Large intestine (tissue), 12 donors: ENCODE results near the gene RRP1. TPM values are rescaled to one million over a fixed set of nuclear protein-coding genes. Genes with fewer than 3 reads are reported as not detected.

Source experiments
- DNase-seq, 2 donors: peaks; one replicate each; pipeline versions ENCODE4 v3.0.0 to v3.0.0-alpha.2; 2013
- H3K27ac ChIP-seq: one replicate; pipeline ENCODE4 v1.5.1; 2013; ENCODE audit warnings: low read length
- H3K27me3 ChIP-seq: 2 replicates; pipeline ENCODE4 v1.6.1; 2013; ENCODE audit warnings: low read length; ENCODE audit not compliant: control insufficient read depth, insufficient read depth
- H3K36me3 ChIP-seq: 2 replicates; pipeline ENCODE4 v1.6.1; 2013; ENCODE audit warnings: low read length; ENCODE audit not compliant: control insufficient read depth, insufficient read depth
- H3K4me1 ChIP-seq: one replicate; pipeline ENCODE4 v1.6.1; 2013; ENCODE audit warnings: low read length; ENCODE audit not compliant: control insufficient read depth, insufficient read depth
- H3K4me3 ChIP-seq: one replicate; pipeline ENCODE4 v1.5.1; 2013; ENCODE audit warnings: low read length
- H3K9me3 ChIP-seq: one replicate; pipeline ENCODE4 v1.6.1; 2013; ENCODE audit warnings: mild to moderate bottlenecking, low read depth, low read length, moderate library complexity; ENCODE audit not compliant: control insufficient read depth
- WGBS: methylation state at CpG from one replicate; pipeline ENCODE4 v1.1.5; 2013; ENCODE audit warnings: low lambda C conversion rate; ENCODE audit not compliant: insufficient coverage; 5-methylcytosine and 5-hydroxymethylcytosine counted together
- long read RNA-seq, 11 donors: transcript quantifications; one replicate each; lab custom pipeline, GENCODE V29; 2026
- polyA plus RNA-seq: library from polyadenylated mRNA; unstranded; fragments of 120-200 nt; gene quantifications from one replicate; pipeline ENCODE4 v1.2.1, GENCODE V29; 2013

The RRP1 gene
- 23.8 TPM for polyA plus RNA-seq
- long read RNA-seq, donor 1, transcript RRP1-207 (13 exons, 3,022 nt), result major isoform, 5 of 5 reads
- long read RNA-seq, donor 1, partial matches to known transcripts, result 0 of 5 reads
- long read RNA-seq, donor 1, other reads (novel, unspliced or antisense), result 0 of 5 reads
- long read RNA-seq, donor 2, transcript RRP1-207 (13 exons, 3,022 nt), result major isoform, 7 of 9 reads
- long read RNA-seq, donor 2, partial matches to known transcripts, result 0 of 9 reads
- long read RNA-seq, donor 2, other reads (novel, unspliced or antisense), result 0 of 9 reads
- long read RNA-seq, donor 3, transcript RRP1-207 (13 exons, 3,022 nt), result major isoform, 7 of 8 reads
- long read RNA-seq, donor 3, partial matches to known transcripts, result 0 of 8 reads
- long read RNA-seq, donor 3, other reads (novel, unspliced or antisense), result 0 of 8 reads
- long read RNA-seq, donor 4, result 0 reads
- long read RNA-seq, donor 5, transcript RRP1-207 (13 exons, 3,022 nt), result major isoform, 5 of 5 reads
- long read RNA-seq, donor 5, partial matches to known transcripts, result 0 of 5 reads
- long read RNA-seq, donor 5, other reads (novel, unspliced or antisense), result 0 of 5 reads
- long read RNA-seq, donor 6, partial matches to known transcripts, result 0 of 2 reads
- long read RNA-seq, donor 6, other reads (novel, unspliced or antisense), result 0 of 2 reads
- long read RNA-seq, donor 7, result 0 reads
- long read RNA-seq, donor 8, partial matches to known transcripts, result 0 of 3 reads
- long read RNA-seq, donor 8, other reads (novel, unspliced or antisense), result 0 of 3 reads
- long read RNA-seq, donor 9, partial matches to known transcripts, result 0 of 3 reads
- long read RNA-seq, donor 9, other reads (novel, unspliced or antisense), result 0 of 3 reads
- long read RNA-seq, donor 10, partial matches to known transcripts, result 0 of 4 reads
- long read RNA-seq, donor 10, other reads (novel, unspliced or antisense), result 0 of 4 reads
- long read RNA-seq, donor 11, partial matches to known transcripts, result 0 of 2 reads
- long read RNA-seq, donor 11, other reads (novel, unspliced or antisense), result 0 of 2 reads

DNA sequence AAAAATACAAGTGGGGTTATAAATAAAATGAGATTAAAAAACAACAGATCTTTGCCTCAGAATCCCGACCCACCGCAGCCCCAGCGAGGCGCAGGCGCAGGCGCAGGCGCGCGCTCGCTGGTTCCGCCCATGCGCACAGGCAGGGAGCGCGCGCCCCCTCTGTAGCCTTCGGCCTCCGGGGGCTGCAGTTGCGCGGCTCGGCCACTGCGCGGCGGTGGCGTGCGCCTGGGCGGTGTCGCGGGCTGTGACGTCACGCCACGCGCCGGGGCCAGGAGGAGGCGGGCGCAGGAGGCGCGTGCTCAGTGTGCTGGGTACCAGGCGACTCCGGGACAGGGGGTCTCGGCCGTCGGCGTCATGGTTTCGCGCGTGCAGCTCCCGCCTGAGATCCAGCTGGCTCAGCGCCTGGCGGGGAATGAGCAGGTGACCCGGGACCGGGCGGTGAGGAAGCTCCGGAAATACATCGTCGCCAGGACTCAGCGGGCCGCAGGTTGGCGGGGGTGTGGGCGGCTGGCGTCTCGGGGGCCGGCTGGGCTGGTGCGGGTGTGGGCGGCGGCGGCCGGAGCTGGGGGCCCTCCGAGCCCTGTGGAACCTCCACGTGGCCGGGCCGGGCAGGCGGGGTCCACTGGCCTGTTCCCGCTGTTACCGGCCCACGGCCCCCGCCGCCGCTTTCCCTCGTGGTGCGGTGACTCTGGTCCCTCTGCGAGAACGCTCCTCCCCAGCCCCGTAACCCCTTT is at the start of gene RRP1:
Gene RRP1 (plus strand): TSS at position 302 of the 734 bp plus-strand sequence. CDS start 53 bp downstream, at position 355.
- Histone ChIP-seq H3K27ac (peak within 1 kb of the TSS; percentile 88), H3K4me1 (peaks cover 14% of the 10 kb centered on the region), H3K27me3 (no peaks in the 10 kb centered on the region), H3K9me3 (no peaks in the 10 kb centered on the region), H3K4me3 (peak within 1 kb of the TSS; percentile 99), H3K36me3 (peaks cover 31% of the 10 kb centered on the region)
- DNase-seq, result peak; percentile 92 to 94
- WGBS, result no CpG with 5 or more reads among the region's 83 CpGs

GRCh38 chr21:43739621-43740435 is 49.5 kb upstream of the RRP1 start:
- peaks cover 5% of the 10 kb centered on the region for H3K9me3 ChIP-seq
- H3K27me3 ChIP-seq, result no peaks in the 10 kb centered on the region
- H3K36me3 ChIP-seq, result peaks cover 60% of the 10 kb centered on the region
- peak overlapping the region; percentile 89 for H3K27ac ChIP-seq
- no peak overlapping the region for H3K4me3 ChIP-seq
- WGBS, result no CpG with 5 or more reads among the region's 25 CpGs
- H3K4me1 ChIP-seq, result peaks cover 37% of the 10 kb centered on the region
- peak in 1 of 2 donors; percentile 66 for DNase-seq

- Histone ChIP-seq H3K4me1 (peaks cover 33% of the 10 kb centered on the region), H3K4me3 (no peak overlapping the region), H3K27me3 (no peaks in the 10 kb centered on the region), H3K9me3 (peaks cover 5% of the 10 kb centered on the region), H3K27ac (no peak overlapping the region), H3K36me3 (peaks cover 55% of the 10 kb centered on the region)
- DNase-seq, result peak; percentile 89 to 93
- 0% methylated on average over 2 of the region's 25 CpGs for WGBS
Observed at GRCh38 chr21:43740497-43741156, 48.8 kb upstream of the RRP1 start.

- H3K4me3 ChIP-seq, result no peak overlapping the region
- no CpG with 5 or more reads among the region's 28 CpGs for WGBS
- H3K27ac ChIP-seq, result no peak overlapping the region
- peaks cover 56% of the 10 kb centered on the region for H3K36me3 ChIP-seq
- H3K9me3 ChIP-seq, result no peaks in the 10 kb centered on the region
- peak in 1 of 2 donors; percentile 30 for DNase-seq
- H3K27me3 ChIP-seq, result no peaks in the 10 kb centered on the region
- peaks cover 33% of the 10 kb centered on the region for H3K4me1 ChIP-seq
Observed at GRCh38 chr21:43741423-43742096, 47.8 kb upstream of the RRP1 start.

DNA sequence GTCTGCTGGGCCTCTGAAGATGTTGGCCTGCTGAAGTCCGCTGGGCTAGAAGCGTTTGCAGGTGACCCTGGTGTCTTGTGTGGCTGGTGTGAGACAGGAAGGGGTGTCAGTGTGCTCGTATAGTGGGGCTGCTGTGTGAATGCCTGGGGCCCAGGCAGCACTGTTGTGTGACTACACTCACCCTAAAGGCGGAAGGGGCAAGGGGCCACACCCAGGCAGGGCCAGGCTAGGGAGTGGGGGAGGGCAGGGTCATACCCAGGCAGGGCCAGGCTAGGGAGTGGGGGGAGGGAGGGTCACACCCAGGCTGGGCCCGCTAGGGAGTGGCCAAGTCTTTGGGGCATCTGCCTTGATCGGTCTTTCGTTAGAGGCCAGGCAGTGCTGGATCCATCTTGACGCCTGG is 45.4 kb upstream of the RRP1 start:
- WGBS, result no CpG with 5 or more reads among the region's 8 CpGs
- Histone ChIP-seq H3K36me3 (peaks cover 63% of the 10 kb centered on the region), H3K27ac (no peak overlapping the region)

DNA sequence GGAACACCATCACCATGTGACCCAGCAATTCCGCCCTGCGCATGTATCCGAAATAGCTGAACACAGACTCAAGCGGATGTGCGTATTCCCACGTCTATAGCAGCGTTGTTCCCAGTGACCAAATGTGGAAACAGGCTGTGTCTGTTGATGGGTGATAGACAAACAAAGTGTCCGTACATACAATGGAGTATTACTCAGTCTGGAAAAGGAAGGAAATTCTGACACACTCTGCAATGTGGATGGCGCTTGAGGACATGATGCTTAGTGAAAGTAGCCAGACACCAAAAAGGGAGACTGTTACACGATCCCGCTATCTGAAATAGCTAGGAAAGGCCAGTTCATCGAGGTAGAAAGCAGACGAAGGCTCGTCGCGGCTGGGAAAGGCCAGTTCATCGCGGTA is 44.7 kb upstream of the RRP1 start:
- 89% methylated on average over 7 of the region's 18 CpGs for WGBS
- no peak for DNase-seq
- Histone ChIP-seq H3K9me3 (no peaks in the 10 kb centered on the region), H3K4me1 (peaks cover 6% of the 10 kb centered on the region), H3K27ac (no peak overlapping the region), H3K4me3 (no peak overlapping the region), H3K36me3 (peaks cover 66% of the 10 kb centered on the region), H3K27me3 (no peaks in the 10 kb centered on the region)

More for the DNA sequence above, 45.4 kb upstream of the RRP1 start:
- Histone ChIP-seq H3K4me3 (no peak overlapping the region), H3K27me3 (no peaks in the 10 kb centered on the region), H3K4me1 (peaks cover 13% of the 10 kb centered on the region), H3K9me3 (no peaks in the 10 kb centered on the region)
- DNase-seq, result no peak

- no peak for DNase-seq
- WGBS, result 100% methylated on average over 3 of the region's 16 CpGs
Observed at GRCh38 chr21:43745772-43746517, 43.4 kb upstream of the RRP1 start.

GRCh38 chr21:43748622-43749021 is 40.8 kb upstream of the RRP1 start:
- 100% methylated on average over 2 of the region's 17 CpGs for WGBS
- Histone ChIP-seq H3K9me3 (no peaks in the 10 kb centered on the region), H3K27ac (no peak overlapping the region), H3K4me1 (no peaks in the 10 kb centered on the region), H3K27me3 (no peaks in the 10 kb centered on the region), H3K36me3 (peaks cover 89% of the 10 kb centered on the region), H3K4me3 (no peak overlapping the region)
- no peak for DNase-seq

More at GRCh38 chr21:43745772-43746517, 43.4 kb upstream of the RRP1 start:
- Histone ChIP-seq H3K27me3 (no peaks in the 10 kb centered on the region), H3K4me3 (no peak overlapping the region), H3K27ac (no peak overlapping the region), H3K36me3 (peaks cover 74% of the 10 kb centered on the region), H3K9me3 (no peaks in the 10 kb centered on the region), H3K4me1 (no peaks in the 10 kb centered on the region)
